Non-pigmented ciliary epithelial cell (primary cell): ENCODE results near the gene FAM229A.

Experiments
- DNase-seq: peaks from one replicate; pipeline ENCODE4 v3.0.0-alpha.2; 2010; ENCODE audit warnings: low read depth

The FAM229A gene

DNA sequence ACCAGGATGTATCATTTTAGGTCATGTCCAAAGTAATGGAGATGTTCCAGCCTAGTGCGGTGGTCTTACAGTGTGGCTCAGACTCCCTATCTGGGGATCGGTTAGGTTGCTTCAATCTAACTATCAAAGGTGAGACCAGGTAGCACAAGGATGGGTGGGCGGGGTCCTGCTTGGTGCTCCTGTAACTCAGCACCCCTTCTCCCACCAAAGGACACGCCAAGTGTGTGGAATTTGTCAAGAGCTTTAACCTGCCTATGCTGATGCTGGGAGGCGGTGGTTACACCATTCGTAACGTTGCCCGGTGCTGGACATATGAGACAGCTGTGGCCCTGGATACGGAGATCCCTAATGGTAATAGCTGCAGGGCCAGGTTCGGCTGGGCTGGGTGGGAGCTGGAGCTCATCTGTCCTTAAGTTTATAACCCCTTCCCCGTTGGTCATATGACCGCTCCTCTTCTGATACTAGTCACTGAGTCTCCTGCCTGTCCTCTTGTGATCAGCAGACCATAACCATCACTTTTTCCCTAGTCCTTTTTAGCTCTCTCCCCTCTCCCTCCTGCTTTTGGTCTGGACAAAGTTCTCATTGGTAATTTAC lies 31.6 kb downstream of the FAM229A start:
- no peak for DNase-seq

DNA sequence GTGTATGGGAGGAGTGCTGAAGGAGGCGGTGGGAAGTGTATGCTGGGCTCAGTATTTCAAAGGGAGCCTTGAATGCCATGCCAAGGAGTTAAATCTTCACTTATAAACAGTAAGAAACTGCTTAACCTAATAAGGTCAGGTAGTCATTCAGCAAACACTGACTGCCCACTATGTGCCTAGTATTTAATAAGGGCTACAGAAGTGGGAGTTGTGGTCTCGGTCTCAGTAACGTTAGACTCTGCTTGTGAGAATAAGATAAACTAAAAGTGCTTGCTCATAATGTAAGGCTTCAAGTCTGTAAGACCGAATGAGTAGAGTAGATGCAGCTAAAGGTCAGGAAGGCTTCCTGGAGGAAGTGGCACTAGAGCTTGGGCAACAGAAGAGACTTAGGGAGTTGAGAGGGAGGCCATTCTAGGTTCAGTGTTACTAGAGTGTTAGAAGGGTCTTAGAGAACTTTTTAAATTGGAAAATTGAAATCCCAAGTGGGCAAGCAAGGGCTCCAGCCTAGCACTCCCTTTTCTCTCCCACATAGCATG lies 32.3 kb downstream of the FAM229A start:
- no peak for DNase-seq

DNA sequence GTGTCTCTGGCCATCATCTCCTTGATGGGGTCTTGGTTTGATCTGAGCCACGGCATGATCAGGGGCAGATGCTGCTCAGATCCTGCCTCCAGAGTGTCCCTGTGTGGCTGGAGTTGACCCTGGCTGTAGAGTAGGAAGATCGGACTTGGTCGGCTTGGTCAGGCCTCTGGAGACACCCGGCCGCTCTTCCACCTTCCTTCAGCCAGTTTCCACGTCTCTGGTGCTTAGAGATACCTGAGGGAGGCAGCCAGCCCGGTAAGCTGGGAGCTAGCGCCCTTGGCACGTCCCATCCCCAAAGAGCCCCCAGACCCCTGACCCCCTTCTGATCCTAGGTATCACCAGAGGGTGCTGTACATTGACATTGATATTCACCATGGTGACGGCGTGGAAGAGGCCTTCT lies 35.1 kb downstream of the FAM229A start:
- DNase-seq = no peak

DNA sequence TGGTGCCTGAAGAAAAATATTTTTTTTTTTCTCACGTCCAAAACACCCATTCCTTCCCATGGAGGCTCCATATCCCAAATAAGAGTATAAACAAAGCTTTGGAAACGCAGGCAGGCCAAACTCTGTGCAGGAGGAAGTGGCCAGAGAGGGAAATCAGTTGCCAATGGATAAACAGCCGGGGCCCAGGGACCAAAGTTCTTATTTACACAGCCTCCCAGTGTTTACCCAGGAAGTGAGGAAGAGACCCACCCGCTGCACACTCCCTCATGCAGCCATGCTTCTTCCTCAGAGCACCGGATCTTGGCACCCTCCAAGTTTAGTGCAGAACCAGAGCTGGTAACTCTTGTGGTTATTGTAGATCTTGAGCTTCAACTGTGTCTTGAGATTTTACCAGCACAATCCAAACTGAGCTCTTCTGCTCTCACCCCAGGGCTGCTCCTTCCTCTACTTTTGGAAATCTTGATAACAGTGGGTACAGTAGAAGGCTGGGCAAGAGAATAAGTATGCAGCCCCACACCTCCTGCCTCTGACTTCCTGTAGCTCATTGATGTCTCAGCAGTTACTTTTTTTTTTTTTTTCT lies 40.5 kb downstream of the FAM229A start:
- no peak for DNase-seq

DNA sequence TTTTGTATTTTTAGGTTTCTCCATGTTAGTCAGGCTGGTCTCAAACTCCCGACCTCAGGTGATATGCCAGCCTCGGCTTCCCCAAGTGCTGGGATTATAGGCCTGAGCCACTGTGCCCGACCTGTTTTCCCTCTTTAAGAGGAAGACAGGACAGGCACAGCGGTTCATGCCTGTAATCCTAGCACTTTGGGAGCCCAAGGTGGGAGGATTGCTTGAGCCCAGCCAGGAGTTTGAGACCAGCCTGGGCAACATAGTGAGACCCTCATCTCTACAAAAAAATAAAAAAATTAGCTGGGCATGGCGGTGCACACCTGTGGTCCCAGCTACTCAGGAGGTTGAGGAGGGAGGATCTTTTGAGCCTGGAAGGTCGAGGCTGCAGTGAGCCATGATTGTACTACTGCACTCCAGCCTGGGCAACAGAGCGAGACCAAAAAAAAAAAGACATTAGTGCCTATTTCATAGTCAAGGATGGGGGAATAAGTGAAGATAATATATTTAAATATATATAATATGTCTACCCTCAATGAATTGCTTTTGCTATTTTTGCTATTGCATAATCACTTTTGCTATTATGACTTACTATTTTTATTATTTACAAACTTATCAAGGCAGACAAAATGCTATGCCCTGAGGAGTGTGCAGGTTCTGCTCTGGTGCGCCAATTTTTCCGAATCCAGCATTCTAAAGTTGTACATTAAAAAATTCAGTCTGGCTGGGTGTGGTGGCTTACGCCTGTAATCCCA lies 44.0 kb downstream of the FAM229A start:
- no peak for DNase-seq

DNA sequence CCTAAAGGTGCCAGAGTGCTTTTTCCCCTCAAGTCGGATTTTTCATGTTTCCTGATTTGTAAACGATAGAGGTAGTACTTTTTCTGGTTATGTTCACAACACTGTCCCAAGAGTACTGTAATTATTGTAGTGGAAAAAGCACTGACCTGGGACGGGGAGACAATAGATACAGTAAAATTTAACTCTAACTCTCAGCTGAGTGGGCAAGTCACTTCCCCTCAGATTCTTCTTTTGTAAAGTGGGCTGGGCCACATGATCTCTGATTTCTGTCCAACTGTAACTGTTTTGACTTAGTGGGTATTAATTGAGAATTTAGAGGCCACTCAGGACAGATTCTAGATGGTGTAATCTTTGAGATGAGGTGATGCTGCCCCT lies 45.4 kb downstream of the FAM229A start:
- DNase-seq = no peak

DNA sequence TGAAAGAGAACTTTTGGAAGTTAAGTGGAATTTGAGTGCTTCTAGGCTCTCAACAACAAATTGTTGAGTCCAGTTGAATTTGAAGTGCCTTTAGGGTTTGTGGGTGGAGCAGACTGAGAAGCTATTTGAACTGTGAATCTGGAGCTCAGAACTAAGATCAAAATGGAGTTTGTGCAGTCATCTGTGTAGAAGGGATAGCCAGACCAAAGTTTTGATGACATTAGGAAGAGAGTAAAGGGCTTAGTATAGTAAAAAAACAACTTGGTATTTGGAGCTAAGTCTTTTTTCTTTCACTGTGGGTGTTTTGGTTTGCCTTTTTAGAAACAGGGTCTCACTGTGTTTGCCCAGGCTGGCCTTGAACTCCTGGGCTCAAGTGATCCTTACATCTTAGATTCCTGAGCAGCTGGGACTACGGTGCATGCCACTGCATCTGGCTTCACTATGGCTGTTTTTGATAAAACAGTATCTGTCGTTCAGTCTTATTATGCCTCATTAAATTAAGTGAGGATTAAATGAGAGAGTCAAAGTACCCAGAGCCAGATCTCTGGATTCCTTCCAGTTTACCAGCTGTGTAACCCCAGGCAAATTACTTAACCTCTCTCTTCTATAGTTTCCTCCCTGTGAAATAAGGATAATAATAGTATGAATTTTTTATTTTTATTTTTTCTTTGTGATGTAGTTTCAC lies 50.4 kb downstream of the FAM229A start:
- no peak for DNase-seq
